Measurements from ENCODE around the gene SH3RF3.

Gene SH3RF3

GRCh38 chr2:109545828-109546713 lies 417.1 kb downstream of the SH3RF3 start:
- in situ Hi-C loops (cut with HindIII; ENCODE audit: low sequenced_read_pairs): loop anchor here (5.0 kb wide), 1 partner anchor 36 kb away; no protein-coding TSS in a partner anchor

DNA sequence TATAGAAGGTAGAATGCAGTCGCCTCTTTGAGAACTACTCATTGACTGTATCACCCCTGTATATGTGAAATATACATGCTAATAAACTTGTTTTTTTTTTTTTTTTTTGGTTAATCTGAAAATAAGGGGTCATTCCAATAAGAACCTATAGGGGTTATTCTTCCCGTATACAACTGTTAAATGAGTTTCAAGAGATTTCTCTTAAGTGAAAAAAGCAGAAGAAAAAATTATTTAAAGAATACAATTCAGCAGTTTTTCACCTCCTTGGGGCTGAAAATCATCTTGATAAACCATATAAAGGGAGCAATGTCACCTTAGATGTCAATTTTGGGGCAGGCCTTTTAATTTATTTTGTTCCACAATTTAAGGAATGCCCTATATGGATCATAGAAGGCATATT lies 418.3 kb downstream of the SH3RF3 start:
- in situ Hi-C loops (cut with HindIII; ENCODE audit: low sequenced_read_pairs): loop anchor here (5.0 kb wide), 1 partner anchor 35 kb away; no protein-coding TSS in a partner anchor

GRCh38 chr2:109549016-109549590 lies 420.1 kb downstream of the SH3RF3 start:
- in situ Hi-C loops (cut with HindIII; ENCODE audit: low sequenced_read_pairs): loop anchor here (5.0 kb wide), 1 partner anchor 33 kb away; no protein-coding TSS in a partner anchor
